RCC 7860 (cell line): Measurements from ENCODE around the gene OR52D1.

ENCODE experiments used
- DNase-seq: peaks from one replicate; pipeline ENCODE4 v3.0.0-alpha.2; 2015; ENCODE audit warnings: low spot score
- FAIRE-seq: peaks from 2 replicates; lab custom pipeline; 2012; peaks lifted over from hg19 to GRCh38; lab: Jason Lieb, UNC

Gene OR52D1

GRCh38 chr11:5508605-5509004 lies 20.1 kb downstream of the OR52D1 start:
- DNase-seq (no peak), FAIRE-seq (no peak)

- FAIRE-seq (no peak), DNase-seq (no peak)
Measured at GRCh38 chr11:5509803-5510202, 21.3 kb downstream of the OR52D1 start, which contains the start of gene UBQLN3. Gene UBQLN3, minus strand, starts transcription at chr11:5509957. Its CDS starts 399 bp downstream, at chr11:5509558.

GRCh38 chr11:5514841-5515240 lies 26.4 kb downstream of the OR52D1 start:
- no peak for FAIRE-seq

GRCh38 chr11:5516599-5516998 lies 28.1 kb downstream of the OR52D1 start, which contains the start of gene UBQLNL:
Gene UBQLNL, minus strand, starts transcription at chr11:5516699. Its CDS starts 258 bp downstream, at chr11:5516441.
- DNase-seq (no peak), FAIRE-seq (no peak)

More at GRCh38 chr11:5514841-5515240, 26.4 kb downstream of the OR52D1 start:
- DNase-seq, result no peak

GRCh38 chr11:5521540-5521939 lies 33.1 kb downstream of the OR52D1 start:
- FAIRE-seq (no peak), DNase-seq (no peak)

GRCh38 chr11:5522308-5522707 lies 33.8 kb downstream of the OR52D1 start:
- FAIRE-seq (no peak), DNase-seq (peak; percentile 23)

GRCh38 chr11:5524756-5525155 lies 36.3 kb downstream of the OR52D1 start:
- FAIRE-seq, result no peak
- no peak for DNase-seq

- no peak for FAIRE-seq
Measured at GRCh38 chr11:5527716-5528115, 39.2 kb downstream of the OR52D1 start.

GRCh38 chr11:5528495-5528894 lies 40.0 kb downstream of the OR52D1 start:
- FAIRE-seq, result no peak
- DNase-seq, result no peak

More at GRCh38 chr11:5527716-5528115, 39.2 kb downstream of the OR52D1 start:
- no peak for DNase-seq

- DNase-seq (no peak), FAIRE-seq (no peak)
Measured at GRCh38 chr11:5531053-5531831, 42.8 kb downstream of the OR52D1 start.

GRCh38 chr11:5534046-5534445 lies 45.6 kb downstream of the OR52D1 start:
- FAIRE-seq, result no peak
- DNase-seq, result no peak

- no peak for FAIRE-seq
- no peak for DNase-seq
Measured at GRCh38 chr11:5536482-5536881, 48.0 kb downstream of the OR52D1 start.
